H9 (cell line): Measurements from ENCODE around the gene REC114. TPM values are rescaled to one million over a fixed set of nuclear protein-coding genes. Genes with fewer than 3 reads are reported as not detected.

Experiments
- DNase-seq: peaks from one replicate; pipeline ENCODE4 v3.0.0-alpha.2; 2017
- H2AFZ ChIP-seq: one replicate; pipeline ENCODE4 v1.6.1; 2013; ENCODE audit warnings: mild to moderate bottlenecking, low read length, control low read depth, moderate library complexity
- H2AK5ac ChIP-seq: 2 replicates; pipeline ENCODE4 v1.6.1; 2013; ENCODE audit warnings: low read length, control low read depth, mixed read lengths; ENCODE audit not compliant: insufficient read length
- H2BK120ac ChIP-seq: one replicate; pipeline ENCODE4 v1.6.1; 2013; ENCODE audit warnings: low read depth, mild to moderate bottlenecking, low read length, control low read depth, inconsistent platforms; ENCODE audit not compliant: poor library complexity, severe bottlenecking
- H2BK12ac ChIP-seq: 2 replicates; pipeline ENCODE4 v1.6.1; 2013; ENCODE audit warnings: low read length, control low read depth, mixed read lengths, low read depth; ENCODE audit not compliant: insufficient read length
- H2BK15ac ChIP-seq: 2 replicates; pipeline ENCODE4 v1.6.1; 2013; ENCODE audit warnings: low read depth, low read length, control low read depth
- H2BK20ac ChIP-seq: one replicate; pipeline ENCODE4 v1.6.1; 2013; ENCODE audit warnings: low read depth, mild to moderate bottlenecking, low read length, control low read depth, inconsistent platforms; ENCODE audit not compliant: poor library complexity, severe bottlenecking
- H2BK5ac ChIP-seq: 2 replicates; pipeline ENCODE4 v1.6.1; 2013; ENCODE audit warnings: low read length, control low read depth, mixed read lengths; ENCODE audit not compliant: insufficient read length
- H3K14ac ChIP-seq: 2 replicates; pipeline ENCODE4 v1.6.1; 2013; ENCODE audit warnings: low read length, control low read depth; ENCODE audit not compliant: insufficient read depth
- H3K18ac ChIP-seq: 2 replicates; pipeline ENCODE4 v1.6.1; 2013; ENCODE audit warnings: low read depth, mild to moderate bottlenecking, mixed read lengths, low read length, control low read depth; ENCODE audit not compliant: insufficient read length
- H3K23ac ChIP-seq: 2 replicates; pipeline ENCODE4 v1.6.1; 2013; ENCODE audit warnings: low read length, control low read depth, mixed read lengths, low read depth; ENCODE audit not compliant: insufficient read length
- H3K23me2 ChIP-seq: 2 replicates; pipeline ENCODE4 v1.6.1; 2013; ENCODE audit warnings: low read depth, mild to moderate bottlenecking, mixed read lengths, low read length, control low read depth; ENCODE audit not compliant: insufficient read length, poor library complexity, severe bottlenecking
- H3K27ac ChIP-seq: 2 replicates; pipeline ENCODE4 v1.5.1; 2013; ENCODE audit warnings: low read length, control low read depth, mixed read lengths, low read depth; ENCODE audit not compliant: insufficient read length
- H3K27me3 ChIP-seq: 2 replicates; pipeline ENCODE4 v1.6.1; 2013; ENCODE audit warnings: low read length, control low read depth, inconsistent platforms; ENCODE audit not compliant: insufficient read depth
- H3K4ac ChIP-seq: 2 replicates; pipeline ENCODE4 v1.6.1; 2013; ENCODE audit warnings: low read depth, mild to moderate bottlenecking, control low read depth, inconsistent platforms, low read length, moderate library complexity
- H3K4me1 ChIP-seq: 2 replicates; pipeline ENCODE4 v1.6.1; 2013; ENCODE audit warnings: low read length, control low read depth, inconsistent platforms; ENCODE audit not compliant: insufficient read depth
- H3K4me2 ChIP-seq: 2 replicates; pipeline ENCODE4 v1.6.1; 2013; ENCODE audit warnings: low read length, control low read depth, mixed read lengths; ENCODE audit not compliant: insufficient read length, insufficient read depth
- H3K56ac ChIP-seq: 2 replicates; pipeline ENCODE4 v1.6.1; 2013; ENCODE audit warnings: low read depth, mild to moderate bottlenecking, mixed read lengths, low read length, control low read depth; ENCODE audit not compliant: insufficient read length
- H3K79me1 ChIP-seq: 2 replicates; pipeline ENCODE4 v1.6.1; 2013; ENCODE audit warnings: low read depth, mild to moderate bottlenecking, moderate library complexity, low read length, control low read depth, inconsistent platforms; ENCODE audit not compliant: insufficient read depth, poor library complexity, severe bottlenecking
- H3K79me2 ChIP-seq: 2 replicates; pipeline ENCODE4 v1.6.1; 2013; ENCODE audit warnings: low read length, control low read depth, inconsistent platforms; ENCODE audit not compliant: insufficient read depth
- H3K9ac ChIP-seq: 2 replicates; pipeline ENCODE4 v1.6.1; 2013; ENCODE audit warnings: low read length, control low read depth, mixed read lengths; ENCODE audit not compliant: insufficient read length; ENCODE audit errors: extremely low read depth
- H3K9me3 ChIP-seq: one replicate; pipeline ENCODE4 v1.6.1; 2013; ENCODE audit warnings: low read depth, low read length, inconsistent platforms; ENCODE audit not compliant: control insufficient read depth
- H3T11ph ChIP-seq: one replicate; pipeline ENCODE4 v1.6.1; 2013; ENCODE audit warnings: mild to moderate bottlenecking, low read length, control low read depth, inconsistent platforms
- H4K20me1 ChIP-seq: one replicate; pipeline ENCODE4 v1.6.1; 2013; ENCODE audit not compliant: control insufficient read depth, insufficient read length, insufficient read depth
- H4K5ac ChIP-seq: 2 replicates; pipeline ENCODE4 v1.6.1; 2013; ENCODE audit warnings: low read depth, mild to moderate bottlenecking, mixed read lengths, low read length, control low read depth; ENCODE audit not compliant: insufficient read length
- H4K8ac ChIP-seq: replicated peaks from 2 replicates; pipeline ENCODE4 v1.6.1; 2013; ENCODE audit warnings: low read length, control low read depth, mixed read lengths, low read depth; ENCODE audit not compliant: insufficient read length
- H4K91ac ChIP-seq: 2 replicates; pipeline ENCODE4 v1.6.1; 2013; ENCODE audit warnings: low read depth, mild to moderate bottlenecking, moderate library complexity, mixed read lengths, low read length, control low read depth; ENCODE audit not compliant: insufficient read length
- H3K27ac Mint-ChIP-seq, 3 experiments: 2 replicates in 2 of 3; 3 replicates in 1 of 3; pipeline ENCODE4 v1.8.0; 2020 to 2021; ENCODE audit warnings: mixed read lengths in 3 of 3, mild to moderate bottlenecking in 1 of 3, moderate library complexity in 1 of 3
- H3K27me3 Mint-ChIP-seq: 2 replicates; pipeline ENCODE4 v1.8.0; 2021; ENCODE audit warnings: low read depth, mild to moderate bottlenecking, moderate library complexity, mixed read lengths
- H3K36me3 Mint-ChIP-seq, 3 experiments: 2 replicates in 2 of 3; 3 replicates in 1 of 3; pipeline ENCODE4 v1.8.0; 2020 to 2021; ENCODE audit warnings: low read depth in 3 of 3, mixed read lengths in 3 of 3; ENCODE audit not compliant: insufficient read depth in 1 of 3
- H3K4me1 Mint-ChIP-seq, 2 experiments: 2 replicates each; pipeline ENCODE4 v1.8.0; 2020; ENCODE audit warnings: mixed read lengths in 2 of 2
- H3K4me3 Mint-ChIP-seq, 2 experiments: 2 replicates in 1 of 2; 3 replicates in 1 of 2; pipeline ENCODE4 v1.8.0; 2020 to 2021; ENCODE audit warnings: mild to moderate bottlenecking in 2 of 2, mixed read lengths in 2 of 2, moderate library complexity in 1 of 2
- H3K9me3 Mint-ChIP-seq, 2 experiments: 2 replicates in 1 of 2; 3 replicates in 1 of 2; pipeline ENCODE4 v1.8.0; 2020; ENCODE audit warnings: mild to moderate bottlenecking in 2 of 2, mixed read lengths in 2 of 2, moderate library complexity in 1 of 2
- WGBS: extraction: QIAGEN DNeasy Blood & Tissue Kit; methylation state at CpG from one replicate; pipeline ENCODE4 v1.1.7; 2013; ENCODE audit warnings: missing lambda C conversion rate, low lambda C conversion rate, mixed read lengths; ENCODE audit not compliant: insufficient read length; ENCODE audit errors: extremely low coverage; 5-methylcytosine and 5-hydroxymethylcytosine counted together
- total RNA-seq: library from RNA; stranded (reverse); gene quantifications from 2 replicates; pipeline ENCODE4 v1.2.1, GENCODE V29; 2021
- TF ChIP-seq, protein P1 (sequence below): fragments of 200-600 bp; sonication (generic); conservative IDR thresholded peaks from 3 replicates; pipeline ENCODE4 v1.8.0; 2021; ENCODE audit warnings: antibody characterized with exemption, mild to moderate bottlenecking

The REC114 gene
- total RNA-seq, 1 experiment from 2014 or later: not detected

GRCh38 chr15:73524919-73525318 is 82.0 kb downstream of the REC114 start:
- H3T11ph ChIP-seq: no peak overlapping the region
- no peaks in the 10 kb centered on the region for H3K79me2 ChIP-seq
- H2BK120ac ChIP-seq: no peak overlapping the region
- H3K4me3 Mint-ChIP-seq: no peak overlapping the region
- no peak overlapping the region for H3K23ac ChIP-seq
- H3K36me3 Mint-ChIP-seq: no peaks in the 10 kb centered on the region
- no peaks in the 10 kb centered on the region for H4K20me1 ChIP-seq
- H4K5ac ChIP-seq: no peak overlapping the region
- H3K18ac ChIP-seq: no peak overlapping the region
- no peaks in the 10 kb centered on the region for H3K27me3 Mint-ChIP-seq
- no peak overlapping the region for H3K4me2 ChIP-seq
- WGBS: no CpG with 5 or more reads among the region's 1 CpG
- H3K27ac ChIP-seq: no peak overlapping the region
- no peak overlapping the region for H3K27ac Mint-ChIP-seq
- no peaks in the 10 kb centered on the region for H3K9me3 ChIP-seq
- DNase-seq: no peak
- no peaks in the 10 kb centered on the region for H3K9me3 Mint-ChIP-seq
- no peak overlapping the region for H4K91ac ChIP-seq
- TF ChIP-seq, protein P1, sequence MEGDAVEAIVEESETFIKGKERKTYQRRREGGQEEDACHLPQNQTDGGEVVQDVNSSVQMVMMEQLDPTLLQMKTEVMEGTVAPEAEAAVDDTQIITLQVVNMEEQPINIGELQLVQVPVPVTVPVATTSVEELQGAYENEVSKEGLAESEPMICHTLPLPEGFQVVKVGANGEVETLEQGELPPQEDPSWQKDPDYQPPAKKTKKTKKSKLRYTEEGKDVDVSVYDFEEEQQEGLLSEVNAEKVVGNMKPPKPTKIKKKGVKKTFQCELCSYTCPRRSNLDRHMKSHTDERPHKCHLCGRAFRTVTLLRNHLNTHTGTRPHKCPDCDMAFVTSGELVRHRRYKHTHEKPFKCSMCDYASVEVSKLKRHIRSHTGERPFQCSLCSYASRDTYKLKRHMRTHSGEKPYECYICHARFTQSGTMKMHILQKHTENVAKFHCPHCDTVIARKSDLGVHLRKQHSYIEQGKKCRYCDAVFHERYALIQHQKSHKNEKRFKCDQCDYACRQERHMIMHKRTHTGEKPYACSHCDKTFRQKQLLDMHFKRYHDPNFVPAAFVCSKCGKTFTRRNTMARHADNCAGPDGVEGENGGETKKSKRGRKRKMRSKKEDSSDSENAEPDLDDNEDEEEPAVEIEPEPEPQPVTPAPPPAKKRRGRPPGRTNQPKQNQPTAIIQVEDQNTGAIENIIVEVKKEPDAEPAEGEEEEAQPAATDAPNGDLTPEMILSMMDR: no peak
- H3K23me2 ChIP-seq: no peaks in the 10 kb centered on the region
- no peak overlapping the region for H2BK20ac ChIP-seq
- no peak overlapping the region for H2AK5ac ChIP-seq
- H2BK15ac ChIP-seq: no peak overlapping the region
- no peak overlapping the region for H2BK5ac ChIP-seq
- no peak overlapping the region for H2AFZ ChIP-seq
- no peaks in the 10 kb centered on the region for H3K27me3 ChIP-seq
- no peaks in the 10 kb centered on the region for H3K79me1 ChIP-seq
- no peak overlapping the region for H3K9ac ChIP-seq
- H4K8ac ChIP-seq: no peak overlapping the region
- peaks cover 3 to 6% of the 10 kb centered on the region in 2 experiments; a peak in 3 of 4 replicates for H3K4me1 Mint-ChIP-seq
- H2BK12ac ChIP-seq: no peak overlapping the region
- H3K4ac ChIP-seq: no peak overlapping the region
- H3K14ac ChIP-seq: no peak overlapping the region
- no peak overlapping the region for H3K56ac ChIP-seq
- no peaks in the 10 kb centered on the region for H3K4me1 ChIP-seq
